Sigmoid colon (tissue), 4 donors: ENCODE measurements around the gene DGCR2.

ENCODE experiments used
- CTCF ChIP-seq, 4 experiments: fragments of 450-650 bp in 3 of 4; fragments of 200-600 bp in 1 of 4; IDR thresholded peaks; one replicate each; pipeline ENCODE4 v1.5.1; 2016 to 2019; ENCODE audit warnings: antibody characterized with exemption in 4 of 4, mild to moderate bottlenecking in 3 of 4, moderate library complexity in 2 of 4
- EP300 ChIP-seq, 4 donors: sonication (generic); formaldehyde crosslinking; IDR thresholded peaks; one replicate each; pipeline ENCODE4 v1.6.1; 2017; ENCODE audit warnings: antibody characterized with exemption in 4 of 4
- POLR2A ChIP-seq, 2 donors: fragments of 450-650 bp; IDR thresholded peaks; one replicate each; pipeline ENCODE4 v1.6.1; 2016; ENCODE audit warnings: antibody characterized with exemption in 2 of 2, mild to moderate bottlenecking in 2 of 2, moderate library complexity in 2 of 2
- POLR2AphosphoS5 ChIP-seq, 4 donors: sonication (generic); formaldehyde crosslinking; IDR thresholded peaks; one replicate each; pipeline ENCODE4 v1.6.1; 2017; ENCODE audit warnings: antibody characterized with exemption in 4 of 4

- TF ChIP-seq CTCF (IDR thresholded peaks at IDR 0.05) (no peak), POLR2A (IDR thresholded peaks at IDR 0.05) (no peak), EP300 (IDR thresholded peaks at IDR 0.05) (no peak), POLR2AphosphoS5 (IDR thresholded peaks at IDR 0.05) (no peak)
Observed at GRCh38 chr22:19047993-19048392, 74.2 kb downstream of the DGCR2 start.
